H9 (cell line): ENCODE data around the gene RNU4-1. TPM values are rescaled to one million over a fixed set of nuclear protein-coding genes. Genes with fewer than 3 reads are reported as not detected.

Experiments used
- DNase-seq: peaks from one replicate; pipeline ENCODE4 v3.0.0-alpha.2; 2017
- H2AFZ ChIP-seq: one replicate; pipeline ENCODE4 v1.6.1; 2013; ENCODE audit warnings: mild to moderate bottlenecking, low read length, control low read depth, moderate library complexity
- H2AK5ac ChIP-seq: 2 replicates; pipeline ENCODE4 v1.6.1; 2013; ENCODE audit warnings: low read length, control low read depth, mixed read lengths; ENCODE audit not compliant: insufficient read length
- H2BK120ac ChIP-seq: one replicate; pipeline ENCODE4 v1.6.1; 2013; ENCODE audit warnings: low read depth, mild to moderate bottlenecking, low read length, control low read depth, inconsistent platforms; ENCODE audit not compliant: poor library complexity, severe bottlenecking
- H2BK12ac ChIP-seq: 2 replicates; pipeline ENCODE4 v1.6.1; 2013; ENCODE audit warnings: low read length, control low read depth, mixed read lengths, low read depth; ENCODE audit not compliant: insufficient read length
- H2BK15ac ChIP-seq: 2 replicates; pipeline ENCODE4 v1.6.1; 2013; ENCODE audit warnings: low read depth, low read length, control low read depth
- H2BK20ac ChIP-seq: one replicate; pipeline ENCODE4 v1.6.1; 2013; ENCODE audit warnings: low read depth, mild to moderate bottlenecking, low read length, control low read depth, inconsistent platforms; ENCODE audit not compliant: poor library complexity, severe bottlenecking
- H2BK5ac ChIP-seq: 2 replicates; pipeline ENCODE4 v1.6.1; 2013; ENCODE audit warnings: low read length, control low read depth, mixed read lengths; ENCODE audit not compliant: insufficient read length
- H3K14ac ChIP-seq: 2 replicates; pipeline ENCODE4 v1.6.1; 2013; ENCODE audit warnings: low read length, control low read depth; ENCODE audit not compliant: insufficient read depth
- H3K18ac ChIP-seq: 2 replicates; pipeline ENCODE4 v1.6.1; 2013; ENCODE audit warnings: low read depth, mild to moderate bottlenecking, mixed read lengths, low read length, control low read depth; ENCODE audit not compliant: insufficient read length
- H3K23ac ChIP-seq: 2 replicates; pipeline ENCODE4 v1.6.1; 2013; ENCODE audit warnings: low read length, control low read depth, mixed read lengths, low read depth; ENCODE audit not compliant: insufficient read length
- H3K23me2 ChIP-seq: 2 replicates; pipeline ENCODE4 v1.6.1; 2013; ENCODE audit warnings: low read depth, mild to moderate bottlenecking, mixed read lengths, low read length, control low read depth; ENCODE audit not compliant: insufficient read length, poor library complexity, severe bottlenecking
- H3K27ac ChIP-seq: 2 replicates; pipeline ENCODE4 v1.5.1; 2013; ENCODE audit warnings: low read length, control low read depth, mixed read lengths, low read depth; ENCODE audit not compliant: insufficient read length
- H3K27me3 ChIP-seq: 2 replicates; pipeline ENCODE4 v1.6.1; 2013; ENCODE audit warnings: low read length, control low read depth, inconsistent platforms; ENCODE audit not compliant: insufficient read depth
- H3K4ac ChIP-seq: 2 replicates; pipeline ENCODE4 v1.6.1; 2013; ENCODE audit warnings: low read depth, mild to moderate bottlenecking, control low read depth, inconsistent platforms, low read length, moderate library complexity
- H3K4me1 ChIP-seq: 2 replicates; pipeline ENCODE4 v1.6.1; 2013; ENCODE audit warnings: low read length, control low read depth, inconsistent platforms; ENCODE audit not compliant: insufficient read depth
- H3K4me2 ChIP-seq: 2 replicates; pipeline ENCODE4 v1.6.1; 2013; ENCODE audit warnings: low read length, control low read depth, mixed read lengths; ENCODE audit not compliant: insufficient read length, insufficient read depth
- H3K56ac ChIP-seq: 2 replicates; pipeline ENCODE4 v1.6.1; 2013; ENCODE audit warnings: low read depth, mild to moderate bottlenecking, mixed read lengths, low read length, control low read depth; ENCODE audit not compliant: insufficient read length
- H3K79me1 ChIP-seq: 2 replicates; pipeline ENCODE4 v1.6.1; 2013; ENCODE audit warnings: low read depth, mild to moderate bottlenecking, moderate library complexity, low read length, control low read depth, inconsistent platforms; ENCODE audit not compliant: insufficient read depth, poor library complexity, severe bottlenecking
- H3K79me2 ChIP-seq: 2 replicates; pipeline ENCODE4 v1.6.1; 2013; ENCODE audit warnings: low read length, control low read depth, inconsistent platforms; ENCODE audit not compliant: insufficient read depth
- H3K9ac ChIP-seq: 2 replicates; pipeline ENCODE4 v1.6.1; 2013; ENCODE audit warnings: low read length, control low read depth, mixed read lengths; ENCODE audit not compliant: insufficient read length; ENCODE audit errors: extremely low read depth
- H3K9me3 ChIP-seq: one replicate; pipeline ENCODE4 v1.6.1; 2013; ENCODE audit warnings: low read depth, low read length, inconsistent platforms; ENCODE audit not compliant: control insufficient read depth
- H3T11ph ChIP-seq: one replicate; pipeline ENCODE4 v1.6.1; 2013; ENCODE audit warnings: mild to moderate bottlenecking, low read length, control low read depth, inconsistent platforms
- H4K20me1 ChIP-seq: one replicate; pipeline ENCODE4 v1.6.1; 2013; ENCODE audit not compliant: control insufficient read depth, insufficient read length, insufficient read depth
- H4K5ac ChIP-seq: 2 replicates; pipeline ENCODE4 v1.6.1; 2013; ENCODE audit warnings: low read depth, mild to moderate bottlenecking, mixed read lengths, low read length, control low read depth; ENCODE audit not compliant: insufficient read length
- H4K8ac ChIP-seq: replicated peaks from 2 replicates; pipeline ENCODE4 v1.6.1; 2013; ENCODE audit warnings: low read length, control low read depth, mixed read lengths, low read depth; ENCODE audit not compliant: insufficient read length
- H4K91ac ChIP-seq: 2 replicates; pipeline ENCODE4 v1.6.1; 2013; ENCODE audit warnings: low read depth, mild to moderate bottlenecking, moderate library complexity, mixed read lengths, low read length, control low read depth; ENCODE audit not compliant: insufficient read length
- H3K27ac Mint-ChIP-seq, 3 experiments: 2 replicates in 2 of 3; 3 replicates in 1 of 3; pipeline ENCODE4 v1.8.0; 2020 to 2021; ENCODE audit warnings: mixed read lengths in 3 of 3, mild to moderate bottlenecking in 1 of 3, moderate library complexity in 1 of 3
- H3K27me3 Mint-ChIP-seq: 2 replicates; pipeline ENCODE4 v1.8.0; 2021; ENCODE audit warnings: low read depth, mild to moderate bottlenecking, moderate library complexity, mixed read lengths
- H3K36me3 Mint-ChIP-seq, 3 experiments: 2 replicates in 2 of 3; 3 replicates in 1 of 3; pipeline ENCODE4 v1.8.0; 2020 to 2021; ENCODE audit warnings: low read depth in 3 of 3, mixed read lengths in 3 of 3; ENCODE audit not compliant: insufficient read depth in 1 of 3
- H3K4me1 Mint-ChIP-seq, 2 experiments: 2 replicates each; pipeline ENCODE4 v1.8.0; 2020; ENCODE audit warnings: mixed read lengths in 2 of 2
- H3K4me3 Mint-ChIP-seq, 2 experiments: 2 replicates in 1 of 2; 3 replicates in 1 of 2; pipeline ENCODE4 v1.8.0; 2020 to 2021; ENCODE audit warnings: mild to moderate bottlenecking in 2 of 2, mixed read lengths in 2 of 2, moderate library complexity in 1 of 2
- H3K9me3 Mint-ChIP-seq, 2 experiments: 2 replicates in 1 of 2; 3 replicates in 1 of 2; pipeline ENCODE4 v1.8.0; 2020; ENCODE audit warnings: mild to moderate bottlenecking in 2 of 2, mixed read lengths in 2 of 2, moderate library complexity in 1 of 2
- WGBS: extraction: QIAGEN DNeasy Blood & Tissue Kit; methylation state at CpG from one replicate; pipeline ENCODE4 v1.1.7; 2013; ENCODE audit warnings: missing lambda C conversion rate, low lambda C conversion rate, mixed read lengths; ENCODE audit not compliant: insufficient read length; ENCODE audit errors: extremely low coverage; 5-methylcytosine and 5-hydroxymethylcytosine counted together
- total RNA-seq: library from RNA; stranded (reverse); gene quantifications from 2 replicates; pipeline ENCODE4 v1.2.1, GENCODE V29; 2021
- TF ChIP-seq, protein P1 (sequence below): fragments of 200-600 bp; sonication (generic); conservative IDR thresholded peaks from 3 replicates; pipeline ENCODE4 v1.8.0; 2021; ENCODE audit warnings: antibody characterized with exemption, mild to moderate bottlenecking

Gene RNU4-1
- total RNA-seq, 1 experiment from 2014 or later: 3,262 TPM

DNA sequence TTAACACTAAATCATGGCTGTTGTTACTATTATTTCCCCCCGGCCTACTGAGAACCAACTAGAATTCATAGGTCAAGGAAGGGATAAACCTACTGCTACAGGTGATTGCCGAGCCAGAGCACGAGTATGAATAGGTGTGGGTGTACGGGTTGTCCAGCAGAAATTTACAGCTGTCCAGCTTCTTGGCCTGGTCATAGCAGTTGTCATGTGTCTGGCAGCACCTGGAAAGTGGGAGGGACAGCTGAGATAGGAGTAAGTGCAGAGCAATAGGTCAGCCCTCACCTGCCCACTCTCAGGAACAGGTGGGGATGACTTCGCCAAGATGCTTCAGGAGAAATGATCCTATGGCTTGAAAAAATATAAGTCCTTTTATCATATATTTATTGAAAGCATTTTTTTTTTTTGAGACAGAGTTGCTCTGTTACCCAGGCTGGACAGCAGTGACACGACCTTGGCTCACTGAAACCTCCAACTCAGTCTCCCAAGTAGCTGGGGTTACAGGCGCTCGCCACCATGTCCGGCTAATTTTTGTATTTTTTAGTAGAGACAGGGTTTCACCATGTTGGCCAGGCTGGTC, 31.9 kb upstream of the RNU4-1 start:
- Histone ChIP-seq H3K9me3 (no peaks in the 10 kb centered on the region), H2BK5ac (no peak overlapping the region), H3K9ac (no peak overlapping the region), H2BK120ac (no peak overlapping the region), H2BK12ac (no peak overlapping the region), H3K79me2 (no peaks in the 10 kb centered on the region), H4K91ac (no peak overlapping the region), H3K18ac (no peak overlapping the region), H4K8ac (no peak overlapping the region), H3K56ac (no peak overlapping the region), H3K27ac (no peak overlapping the region), H3K27me3 (no peaks in the 10 kb centered on the region), H3K79me1 (no peaks in the 10 kb centered on the region), H4K5ac (no peak overlapping the region), H4K20me1 (no peaks in the 10 kb centered on the region), H3K23ac (no peak overlapping the region), H3K14ac (no peak overlapping the region), H3T11ph (no peak overlapping the region), H3K4me1 (no peaks in the 10 kb centered on the region), H2BK15ac (0 out of 2 replicates have a peak overlapping the region, but pooled peaks have one; percentile 68), H2AK5ac (no peak overlapping the region), H3K4me2 (peak overlapping the region; percentile 48), H2BK20ac (no peak overlapping the region), H2AFZ (no peak overlapping the region), H3K4ac (no peak overlapping the region), H3K23me2 (no peaks in the 10 kb centered on the region)
- Mint-ChIP-seq H3K27ac (peak overlapping the region in 1 of 3 experiments; percentile 22; a peak in 1 of 7 replicates), H3K9me3 (no peaks in the 10 kb centered on the region), H3K4me1 (peaks cover 5 to 7% of the 10 kb centered on the region in 2 experiments; a peak in 3 of 4 replicates), H3K36me3 (no peaks in the 10 kb centered on the region), H3K4me3 (no peak overlapping the region), H3K27me3 (peaks cover 19% of the 10 kb centered on the region)
- no peak for DNase-seq
- no CpG with 5 or more reads among the region's 9 CpGs for WGBS
- TF ChIP-seq, protein P1, sequence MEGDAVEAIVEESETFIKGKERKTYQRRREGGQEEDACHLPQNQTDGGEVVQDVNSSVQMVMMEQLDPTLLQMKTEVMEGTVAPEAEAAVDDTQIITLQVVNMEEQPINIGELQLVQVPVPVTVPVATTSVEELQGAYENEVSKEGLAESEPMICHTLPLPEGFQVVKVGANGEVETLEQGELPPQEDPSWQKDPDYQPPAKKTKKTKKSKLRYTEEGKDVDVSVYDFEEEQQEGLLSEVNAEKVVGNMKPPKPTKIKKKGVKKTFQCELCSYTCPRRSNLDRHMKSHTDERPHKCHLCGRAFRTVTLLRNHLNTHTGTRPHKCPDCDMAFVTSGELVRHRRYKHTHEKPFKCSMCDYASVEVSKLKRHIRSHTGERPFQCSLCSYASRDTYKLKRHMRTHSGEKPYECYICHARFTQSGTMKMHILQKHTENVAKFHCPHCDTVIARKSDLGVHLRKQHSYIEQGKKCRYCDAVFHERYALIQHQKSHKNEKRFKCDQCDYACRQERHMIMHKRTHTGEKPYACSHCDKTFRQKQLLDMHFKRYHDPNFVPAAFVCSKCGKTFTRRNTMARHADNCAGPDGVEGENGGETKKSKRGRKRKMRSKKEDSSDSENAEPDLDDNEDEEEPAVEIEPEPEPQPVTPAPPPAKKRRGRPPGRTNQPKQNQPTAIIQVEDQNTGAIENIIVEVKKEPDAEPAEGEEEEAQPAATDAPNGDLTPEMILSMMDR: no peak
